ENCODE measurements around the gene HARS2. TPM values are rescaled to one million over a fixed set of nuclear protein-coding genes. Genes with fewer than 3 reads are reported as not detected.
"Not testable (repeated sequence)": the region's sequence is repeated elsewhere in the genome, so short reads cannot be mapped to it uniquely, and the experiment has no call there.

HARS2 gene
- total RNA-seq, 4 donors from 2014 or later: 2.6 to 38.0 (median 15.7) TPM

GRCh38 chr5:140658870-140659269 is 32.4 kb upstream of the HARS2 start:
- DNase-seq: no peak
- H3K4me1 ChIP-seq: no peaks in the 10 kb centered on the region
- no peak overlapping the region for H3K4me3 ChIP-seq
- TF ChIP-seq POLR2A (IDR thresholded peaks at IDR 0.05): no peak
- no peak for TF ChIP-seq CTCF (IDR thresholded peaks at IDR 0.05)
- no peaks in the 10 kb centered on the region for H3K27me3 ChIP-seq
- intact Hi-C loops (cut with DNase I; ENCODE audit: low total_unique reads): no loop called here
- no peaks in the 10 kb centered on the region for H3K36me3 ChIP-seq
- no peaks in the 10 kb centered on the region for H3K9me3 ChIP-seq
- H3K27ac ChIP-seq: no peak overlapping the region

GRCh38 chr5:140660371-140660770 is 30.9 kb upstream of the HARS2 start:
- H3K27me3 ChIP-seq; DNase-seq; H3K9me3 ChIP-seq; H3K27ac ChIP-seq; H3K4me1 ChIP-seq; intact Hi-C loops (cut with DNase I; ENCODE audit: low total_unique reads); H3K36me3 ChIP-seq; H3K4me3 ChIP-seq: not testable (repeated sequence)

GRCh38 chr5:140664030-140664358 is 27.3 kb upstream of the HARS2 start:
- DNase-seq: no peak
- Histone ChIP-seq H3K36me3 (no peaks in the 10 kb centered on the region), H3K27ac (peak overlapping the region; percentile 81 to 85), H3K9me3 (no peaks in the 10 kb centered on the region), H3K27me3 (no peaks in the 10 kb centered on the region), H3K4me3 (peak overlapping the region; percentile 89 to 96), H3K4me1 (peaks cover 0 to 6% of the 10 kb centered on the region in 2 donors)
- TF ChIP-seq POLR2A (IDR thresholded peaks at IDR 0.05): no peak
- TF ChIP-seq CTCF (IDR thresholded peaks at IDR 0.05): no peak
- intact Hi-C loops (cut with DNase I; ENCODE audit: low total_unique reads): no loop called here

GRCh38 chr5:140664359-140665119 is 26.7 kb upstream of the HARS2 start, which contains the start of gene WDR55:
Gene WDR55 (plus strand): TSS chr5:140664904. CDS start chr5:140664913, 9 bp downstream.
- Histone ChIP-seq H3K4me1 (peaks cover 0 to 6% of the 10 kb centered on the region in 2 donors), H3K9me3 (no peaks in the 10 kb centered on the region), H3K27ac (peak within 1 kb of the TSS; percentile 81 to 85), H3K27me3 (no peaks in the 10 kb centered on the region), H3K36me3 (no peaks in the 10 kb centered on the region), H3K4me3 (peak within 1 kb of the TSS; percentile 89 to 96)
- intact Hi-C loops (cut with DNase I; ENCODE audit: low total_unique reads): no loop called here
- TF ChIP-seq POLR2A (IDR thresholded peaks at IDR 0.05) (peak; percentile 64 to 76), CTCF (IDR thresholded peaks at IDR 0.05) (no peak)
- peak; percentile 93 to 95 for DNase-seq

- H3K36me3 ChIP-seq; intact Hi-C loops (cut with DNase I; ENCODE audit: low total_unique reads); H3K4me3 ChIP-seq: not testable (repeated sequence)
Measured at GRCh38 chr5:140671035-140671434, 20.2 kb upstream of the HARS2 start.

GRCh38 chr5:140671472-140672125 is 19.7 kb upstream of the HARS2 start:
- no peak for DNase-seq
- H3K36me3 ChIP-seq: no peaks in the 10 kb centered on the region
- intact Hi-C loops (cut with DNase I; ENCODE audit: low total_unique reads): no loop called here
- no peaks in the 10 kb centered on the region for H3K9me3 ChIP-seq
- H3K27ac ChIP-seq: no peak overlapping the region
- H3K4me1 ChIP-seq: no peaks in the 10 kb centered on the region
- H3K27me3 ChIP-seq: no peaks in the 10 kb centered on the region
- TF ChIP-seq CTCF (IDR thresholded peaks at IDR 0.05): no peak
- TF ChIP-seq POLR2A (IDR thresholded peaks at IDR 0.05): no peak
- H3K4me3 ChIP-seq: no peak overlapping the region

More at GRCh38 chr5:140671035-140671434, 20.2 kb upstream of the HARS2 start:
- H3K9me3 ChIP-seq, DNase-seq, H3K4me1 ChIP-seq, H3K27ac ChIP-seq, H3K27me3 ChIP-seq: not testable (repeated sequence)
